H9 (cell line): ENCODE measurements around the gene TDRD7. TPM values are rescaled to one million over a fixed set of nuclear protein-coding genes. Genes with fewer than 3 reads are reported as not detected.

Experiments used
- DNase-seq: peaks from one replicate; pipeline ENCODE4 v3.0.0-alpha.2; 2017
- H2AFZ ChIP-seq: one replicate; pipeline ENCODE4 v1.6.1; 2013; ENCODE audit warnings: mild to moderate bottlenecking, low read length, control low read depth, moderate library complexity
- H2AK5ac ChIP-seq: 2 replicates; pipeline ENCODE4 v1.6.1; 2013; ENCODE audit warnings: low read length, control low read depth, mixed read lengths; ENCODE audit not compliant: insufficient read length
- H2BK120ac ChIP-seq: one replicate; pipeline ENCODE4 v1.6.1; 2013; ENCODE audit warnings: low read depth, mild to moderate bottlenecking, low read length, control low read depth, inconsistent platforms; ENCODE audit not compliant: poor library complexity, severe bottlenecking
- H2BK12ac ChIP-seq: 2 replicates; pipeline ENCODE4 v1.6.1; 2013; ENCODE audit warnings: low read length, control low read depth, mixed read lengths, low read depth; ENCODE audit not compliant: insufficient read length
- H2BK15ac ChIP-seq: 2 replicates; pipeline ENCODE4 v1.6.1; 2013; ENCODE audit warnings: low read depth, low read length, control low read depth
- H2BK20ac ChIP-seq: one replicate; pipeline ENCODE4 v1.6.1; 2013; ENCODE audit warnings: low read depth, mild to moderate bottlenecking, low read length, control low read depth, inconsistent platforms; ENCODE audit not compliant: poor library complexity, severe bottlenecking
- H2BK5ac ChIP-seq: 2 replicates; pipeline ENCODE4 v1.6.1; 2013; ENCODE audit warnings: low read length, control low read depth, mixed read lengths; ENCODE audit not compliant: insufficient read length
- H3K14ac ChIP-seq: 2 replicates; pipeline ENCODE4 v1.6.1; 2013; ENCODE audit warnings: low read length, control low read depth; ENCODE audit not compliant: insufficient read depth
- H3K18ac ChIP-seq: 2 replicates; pipeline ENCODE4 v1.6.1; 2013; ENCODE audit warnings: low read depth, mild to moderate bottlenecking, mixed read lengths, low read length, control low read depth; ENCODE audit not compliant: insufficient read length
- H3K23ac ChIP-seq: 2 replicates; pipeline ENCODE4 v1.6.1; 2013; ENCODE audit warnings: low read length, control low read depth, mixed read lengths, low read depth; ENCODE audit not compliant: insufficient read length
- H3K23me2 ChIP-seq: 2 replicates; pipeline ENCODE4 v1.6.1; 2013; ENCODE audit warnings: low read depth, mild to moderate bottlenecking, mixed read lengths, low read length, control low read depth; ENCODE audit not compliant: insufficient read length, poor library complexity, severe bottlenecking
- H3K27ac ChIP-seq: 2 replicates; pipeline ENCODE4 v1.5.1; 2013; ENCODE audit warnings: low read length, control low read depth, mixed read lengths, low read depth; ENCODE audit not compliant: insufficient read length
- H3K27me3 ChIP-seq: 2 replicates; pipeline ENCODE4 v1.6.1; 2013; ENCODE audit warnings: low read length, control low read depth, inconsistent platforms; ENCODE audit not compliant: insufficient read depth
- H3K4ac ChIP-seq: 2 replicates; pipeline ENCODE4 v1.6.1; 2013; ENCODE audit warnings: low read depth, mild to moderate bottlenecking, control low read depth, inconsistent platforms, low read length, moderate library complexity
- H3K4me1 ChIP-seq: 2 replicates; pipeline ENCODE4 v1.6.1; 2013; ENCODE audit warnings: low read length, control low read depth, inconsistent platforms; ENCODE audit not compliant: insufficient read depth
- H3K4me2 ChIP-seq: 2 replicates; pipeline ENCODE4 v1.6.1; 2013; ENCODE audit warnings: low read length, control low read depth, mixed read lengths; ENCODE audit not compliant: insufficient read length, insufficient read depth
- H3K56ac ChIP-seq: 2 replicates; pipeline ENCODE4 v1.6.1; 2013; ENCODE audit warnings: low read depth, mild to moderate bottlenecking, mixed read lengths, low read length, control low read depth; ENCODE audit not compliant: insufficient read length
- H3K79me1 ChIP-seq: 2 replicates; pipeline ENCODE4 v1.6.1; 2013; ENCODE audit warnings: low read depth, mild to moderate bottlenecking, moderate library complexity, low read length, control low read depth, inconsistent platforms; ENCODE audit not compliant: insufficient read depth, poor library complexity, severe bottlenecking
- H3K79me2 ChIP-seq: 2 replicates; pipeline ENCODE4 v1.6.1; 2013; ENCODE audit warnings: low read length, control low read depth, inconsistent platforms; ENCODE audit not compliant: insufficient read depth
- H3K9ac ChIP-seq: 2 replicates; pipeline ENCODE4 v1.6.1; 2013; ENCODE audit warnings: low read length, control low read depth, mixed read lengths; ENCODE audit not compliant: insufficient read length; ENCODE audit errors: extremely low read depth
- H3K9me3 ChIP-seq: one replicate; pipeline ENCODE4 v1.6.1; 2013; ENCODE audit warnings: low read depth, low read length, inconsistent platforms; ENCODE audit not compliant: control insufficient read depth
- H3T11ph ChIP-seq: one replicate; pipeline ENCODE4 v1.6.1; 2013; ENCODE audit warnings: mild to moderate bottlenecking, low read length, control low read depth, inconsistent platforms
- H4K20me1 ChIP-seq: one replicate; pipeline ENCODE4 v1.6.1; 2013; ENCODE audit not compliant: control insufficient read depth, insufficient read length, insufficient read depth
- H4K5ac ChIP-seq: 2 replicates; pipeline ENCODE4 v1.6.1; 2013; ENCODE audit warnings: low read depth, mild to moderate bottlenecking, mixed read lengths, low read length, control low read depth; ENCODE audit not compliant: insufficient read length
- H4K8ac ChIP-seq: replicated peaks from 2 replicates; pipeline ENCODE4 v1.6.1; 2013; ENCODE audit warnings: low read length, control low read depth, mixed read lengths, low read depth; ENCODE audit not compliant: insufficient read length
- H4K91ac ChIP-seq: 2 replicates; pipeline ENCODE4 v1.6.1; 2013; ENCODE audit warnings: low read depth, mild to moderate bottlenecking, moderate library complexity, mixed read lengths, low read length, control low read depth; ENCODE audit not compliant: insufficient read length
- H3K27ac Mint-ChIP-seq, 3 experiments: 2 replicates in 2 of 3; 3 replicates in 1 of 3; pipeline ENCODE4 v1.8.0; 2020 to 2021; ENCODE audit warnings: mixed read lengths in 3 of 3, mild to moderate bottlenecking in 1 of 3, moderate library complexity in 1 of 3
- H3K27me3 Mint-ChIP-seq: 2 replicates; pipeline ENCODE4 v1.8.0; 2021; ENCODE audit warnings: low read depth, mild to moderate bottlenecking, moderate library complexity, mixed read lengths
- H3K36me3 Mint-ChIP-seq, 3 experiments: 2 replicates in 2 of 3; 3 replicates in 1 of 3; pipeline ENCODE4 v1.8.0; 2020 to 2021; ENCODE audit warnings: low read depth in 3 of 3, mixed read lengths in 3 of 3; ENCODE audit not compliant: insufficient read depth in 1 of 3
- H3K4me1 Mint-ChIP-seq, 2 experiments: 2 replicates each; pipeline ENCODE4 v1.8.0; 2020; ENCODE audit warnings: mixed read lengths in 2 of 2
- H3K4me3 Mint-ChIP-seq, 2 experiments: 2 replicates in 1 of 2; 3 replicates in 1 of 2; pipeline ENCODE4 v1.8.0; 2020 to 2021; ENCODE audit warnings: mild to moderate bottlenecking in 2 of 2, mixed read lengths in 2 of 2, moderate library complexity in 1 of 2
- H3K9me3 Mint-ChIP-seq, 2 experiments: 2 replicates in 1 of 2; 3 replicates in 1 of 2; pipeline ENCODE4 v1.8.0; 2020; ENCODE audit warnings: mild to moderate bottlenecking in 2 of 2, mixed read lengths in 2 of 2, moderate library complexity in 1 of 2
- CTCF ChIP-seq: fragments of 200-600 bp; sonication (generic); conservative IDR thresholded peaks from 3 replicates; pipeline ENCODE4 v1.8.0; 2021; ENCODE audit warnings: antibody characterized with exemption, mild to moderate bottlenecking
- WGBS: extraction: QIAGEN DNeasy Blood & Tissue Kit; methylation state at CpG from one replicate; pipeline ENCODE4 v1.1.7; 2013; ENCODE audit warnings: missing lambda C conversion rate, low lambda C conversion rate, mixed read lengths; ENCODE audit not compliant: insufficient read length; ENCODE audit errors: extremely low coverage; 5-methylcytosine and 5-hydroxymethylcytosine counted together
- total RNA-seq: library from RNA; stranded (reverse); gene quantifications from 2 replicates; pipeline ENCODE4 v1.2.1, GENCODE V29; 2021

TDRD7 gene
- total RNA-seq, 1 experiment from 2014 or later, result 5.1 TPM

GRCh38 chr9:97363661-97364299 lies 48.1 kb upstream of the TDRD7 start:
- Histone ChIP-seq H2BK120ac (no peak overlapping the region), H4K5ac (no peak overlapping the region), H3K14ac (no peak overlapping the region), H2AK5ac (no peak overlapping the region), H3K9ac (no peak overlapping the region), H2BK15ac (no peak overlapping the region), H3K4ac (no peak overlapping the region), H3K9me3 (no peaks in the 10 kb centered on the region), H3K79me1 (no peaks in the 10 kb centered on the region), H3K27me3 (no peaks in the 10 kb centered on the region), H4K8ac (no peak overlapping the region), H3T11ph (no peak overlapping the region), H3K4me1 (no peaks in the 10 kb centered on the region), H4K91ac (no peak overlapping the region), H3K23me2 (no peaks in the 10 kb centered on the region), H3K18ac (no peak overlapping the region), H2BK20ac (no peak overlapping the region), H3K56ac (no peak overlapping the region), H2BK5ac (no peak overlapping the region), H2AFZ (no peak overlapping the region), H3K23ac (no peak overlapping the region), H3K4me2 (no peak overlapping the region), H3K79me2 (no peaks in the 10 kb centered on the region), H2BK12ac (no peak overlapping the region), H3K27ac (no peak overlapping the region), H4K20me1 (no peaks in the 10 kb centered on the region)
- peaks cover 4 to 6% of the 10 kb centered on the region in 2 experiments; a peak in 4 of 5 replicates for H3K9me3 Mint-ChIP-seq
- no peak overlapping the region for H3K4me3 Mint-ChIP-seq
- peak; percentile 14; the same call in 2 of the 3 replicates for TF ChIP-seq CTCF
- H3K27ac Mint-ChIP-seq, result peak overlapping the region; percentile 32 to 84 (median 42); a peak in 5 of 7 replicates
- no CpG with 5 or more reads among the region's 11 CpGs for WGBS
- H3K4me1 Mint-ChIP-seq, result peaks cover 19 to 20% of the 10 kb centered on the region in 2 experiments
- peaks cover 2% of the 10 kb centered on the region; the same call in 1 of the 2 replicates for H3K27me3 Mint-ChIP-seq
- H3K36me3 Mint-ChIP-seq, result peaks cover 21 to 39% (median 34%) of the 10 kb centered on the region in 3 experiments
- no peak for DNase-seq
